SU-DHL-6 (cell line): ENCODE data around the gene ARFGAP1.

Experiments used
- H2AFZ ChIP-seq: fragments of 200-600 bp; sonication (generic); 2 replicates; pipeline ENCODE4 v1.6.1; 2014; ENCODE audit warnings: low read depth, mild to moderate bottlenecking, moderate library complexity, mixed read lengths, antibody characterized with exemption, low read length; ENCODE audit not compliant: severe bottlenecking
- H3F3A ChIP-seq: fragments of 200-600 bp; shearing (Covaris generic); 2 replicates; pipeline ENCODE4 v1.6.0; 2016; ENCODE audit warnings: antibody characterized with exemption, mild to moderate bottlenecking; ENCODE audit not compliant: insufficient read depth
- H3K27ac ChIP-seq: fragments of 200-600 bp; sonication (generic); 2 replicates; pipeline ENCODE4 v1.5.1; 2016; ENCODE audit warnings: low read depth, mild to moderate bottlenecking, low read length, moderate library complexity, mixed read lengths
- H3K27me3 ChIP-seq: fragments of 200-600 bp; sonication (generic), shearing (Covaris generic); 2 replicates; pipeline ENCODE4 v1.6.0; 2014; ENCODE audit warnings: mild to moderate bottlenecking, low read length
- H3K36me3 ChIP-seq: fragments of 200-600 bp; sonication (generic); 2 replicates; pipeline ENCODE4 v1.6.1; 2014; ENCODE audit warnings: mild to moderate bottlenecking, low read length, mixed read lengths
- H3K4me2 ChIP-seq: fragments of 300-600, 200-600 bp; shearing (Covaris generic), sonication (generic); 2 replicates; pipeline ENCODE4 v1.6.0; 2014; ENCODE audit warnings: low read length, low read depth, mild to moderate bottlenecking; ENCODE audit not compliant: poor library complexity, severe bottlenecking
- H3K4me3 ChIP-seq: fragments of 200-600 bp; sonication (generic); 2 replicates; pipeline ENCODE4 v1.5.1; 2014; ENCODE audit warnings: antibody characterized with exemption, low read length, mild to moderate bottlenecking, mixed read lengths; ENCODE audit not compliant: insufficient read depth, poor library complexity, severe bottlenecking
- H3K79me2 ChIP-seq: fragments of 200-600 bp; sonication (generic); 2 replicates; pipeline ENCODE4 v1.6.1; 2014; ENCODE audit warnings: mild to moderate bottlenecking, low read length, moderate library complexity; ENCODE audit not compliant: insufficient read depth
- H3K9ac ChIP-seq: fragments of 200-600 bp; sonication (generic); 2 replicates; pipeline ENCODE4 v1.7.0; 2014; ENCODE audit warnings: mild to moderate bottlenecking, low read length
- H3K9me2 ChIP-seq: fragments of 200-600 bp; sonication (generic); replicated peaks from 2 replicates; pipeline ENCODE4 v1.6.1; 2014; ENCODE audit warnings: low read length; ENCODE audit not compliant: insufficient read depth
- H3K9me3 ChIP-seq: fragments of 200-600 bp; sonication (generic); 2 replicates; pipeline ENCODE4 v1.6.1; 2014; ENCODE audit warnings: low read length, mixed read lengths; ENCODE audit not compliant: insufficient read depth
- H4K20me1 ChIP-seq: fragments of 200-600 bp; sonication (generic); 2 replicates; pipeline ENCODE4 v1.6.1; 2014; ENCODE audit warnings: low read depth, mild to moderate bottlenecking, antibody characterized with exemption, low read length, moderate library complexity, mixed read lengths
- EZH2phosphoT487 ChIP-seq: fragments of 200-600 bp; sonication (generic), shearing (Covaris generic); conservative IDR thresholded peaks from 2 replicates; pipeline ENCODE4 v1.6.1; 2018; ENCODE audit warnings: mild to moderate bottlenecking, antibody characterized with exemption, low read length, moderate library complexity, mixed read lengths
- TF ChIP-seq, protein P1 (sequence below): fragments of 200-600 bp; sonication (generic); IDR thresholded peaks from one replicate; pipeline ENCODE4 v1.5.1; 2017; ENCODE audit warnings: antibody characterized with exemption, mild to moderate bottlenecking, low read length, moderate library complexity; ENCODE audit not compliant: insufficient read depth, poor library complexity, severe bottlenecking

The ARFGAP1 gene

DNA sequence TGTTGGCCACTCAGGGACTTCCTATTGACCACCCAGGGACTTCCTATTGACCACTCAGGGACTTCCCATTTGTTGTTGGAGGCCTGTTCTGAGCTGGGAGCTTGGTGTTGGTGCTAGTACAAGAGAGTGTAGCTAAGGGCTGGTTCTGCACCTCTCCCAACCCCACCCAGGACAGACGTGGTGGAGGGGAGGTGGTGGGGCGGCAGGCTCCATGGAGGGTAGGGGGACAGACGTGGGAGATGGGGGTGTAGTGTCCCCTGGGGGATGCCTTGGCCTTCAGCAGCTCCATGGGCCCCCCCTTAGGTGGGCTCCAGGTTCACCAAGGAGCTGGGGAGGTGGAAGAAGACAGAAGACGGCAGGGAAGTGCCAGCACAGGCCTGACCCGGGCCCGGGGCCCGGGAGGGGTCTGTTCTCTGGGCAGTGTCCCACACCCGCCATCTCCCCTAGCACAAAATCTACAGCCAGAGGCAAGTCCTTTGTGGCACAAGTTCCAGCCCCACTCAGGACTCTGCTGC is 54.7 kb downstream of the ARFGAP1 start:
- H3K36me3 ChIP-seq, result no peaks in the 10 kb centered on the region
- no peak overlapping the region for H3K4me2 ChIP-seq
- peak overlapping the region; percentile 66 for H2AFZ ChIP-seq
- no peak overlapping the region for H3K9ac ChIP-seq
- no peaks in the 10 kb centered on the region for H3K9me2 ChIP-seq
- no peaks in the 10 kb centered on the region for H3K79me2 ChIP-seq
- H3K9me3 ChIP-seq, result no peaks in the 10 kb centered on the region
- peak overlapping the region; percentile 67 for H3K27ac ChIP-seq
- H3K27me3 ChIP-seq, result no peaks in the 10 kb centered on the region
- no peaks in the 10 kb centered on the region for H4K20me1 ChIP-seq
- TF ChIP-seq EZH2phosphoT487, result no peak
- TF ChIP-seq, protein P1, sequence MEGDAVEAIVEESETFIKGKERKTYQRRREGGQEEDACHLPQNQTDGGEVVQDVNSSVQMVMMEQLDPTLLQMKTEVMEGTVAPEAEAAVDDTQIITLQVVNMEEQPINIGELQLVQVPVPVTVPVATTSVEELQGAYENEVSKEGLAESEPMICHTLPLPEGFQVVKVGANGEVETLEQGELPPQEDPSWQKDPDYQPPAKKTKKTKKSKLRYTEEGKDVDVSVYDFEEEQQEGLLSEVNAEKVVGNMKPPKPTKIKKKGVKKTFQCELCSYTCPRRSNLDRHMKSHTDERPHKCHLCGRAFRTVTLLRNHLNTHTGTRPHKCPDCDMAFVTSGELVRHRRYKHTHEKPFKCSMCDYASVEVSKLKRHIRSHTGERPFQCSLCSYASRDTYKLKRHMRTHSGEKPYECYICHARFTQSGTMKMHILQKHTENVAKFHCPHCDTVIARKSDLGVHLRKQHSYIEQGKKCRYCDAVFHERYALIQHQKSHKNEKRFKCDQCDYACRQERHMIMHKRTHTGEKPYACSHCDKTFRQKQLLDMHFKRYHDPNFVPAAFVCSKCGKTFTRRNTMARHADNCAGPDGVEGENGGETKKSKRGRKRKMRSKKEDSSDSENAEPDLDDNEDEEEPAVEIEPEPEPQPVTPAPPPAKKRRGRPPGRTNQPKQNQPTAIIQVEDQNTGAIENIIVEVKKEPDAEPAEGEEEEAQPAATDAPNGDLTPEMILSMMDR, result no peak
- H3F3A ChIP-seq, result peaks cover 7% of the 10 kb centered on the region
- no peak overlapping the region for H3K4me3 ChIP-seq

DNA sequence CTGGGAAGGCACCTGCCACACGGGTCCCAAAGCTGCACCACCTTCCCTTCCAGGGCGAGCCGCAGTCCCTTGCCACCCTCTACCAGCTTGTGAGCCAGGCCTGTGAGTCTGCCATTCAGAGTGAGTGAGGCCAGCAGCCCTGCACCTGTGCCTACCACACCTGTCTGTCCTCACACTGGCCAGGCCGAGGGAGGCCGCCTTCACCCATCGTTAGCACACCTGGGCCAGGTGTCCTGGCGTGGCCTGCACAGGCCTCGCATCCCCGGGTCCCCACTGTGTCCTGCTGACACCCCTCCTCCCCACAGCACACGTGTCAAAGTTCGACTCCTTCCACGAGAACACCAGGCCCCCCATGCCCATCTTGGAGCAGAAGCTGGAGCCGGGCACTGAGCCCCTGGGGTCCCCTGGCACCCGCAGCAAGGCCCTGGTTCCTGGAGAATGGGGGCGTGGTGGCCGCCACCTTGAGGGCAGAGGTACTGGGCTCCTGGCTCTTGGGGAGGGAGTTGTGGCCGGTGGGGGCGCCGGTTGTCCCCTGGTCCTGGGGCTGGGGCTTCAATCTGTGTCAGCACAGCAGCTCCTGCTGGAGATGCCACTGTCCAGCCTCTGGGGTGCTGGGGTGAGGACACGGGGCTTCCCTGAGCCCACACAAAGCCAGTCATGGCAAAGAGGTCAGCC is 55.5 kb downstream of the ARFGAP1 start:
- Histone ChIP-seq H3F3A (peaks cover 7% of the 10 kb centered on the region), H3K9ac (no peak overlapping the region), H3K9me2 (no peaks in the 10 kb centered on the region), H3K27me3 (no peaks in the 10 kb centered on the region), H2AFZ (no peak overlapping the region), H3K36me3 (no peaks in the 10 kb centered on the region), H3K79me2 (no peaks in the 10 kb centered on the region), H4K20me1 (no peaks in the 10 kb centered on the region), H3K27ac (no peak overlapping the region), H3K4me2 (no peak overlapping the region), H3K4me3 (no peak overlapping the region), H3K9me3 (no peaks in the 10 kb centered on the region)
- no peak for TF ChIP-seq EZH2phosphoT487
- TF ChIP-seq, protein P1, result no peak

DNA sequence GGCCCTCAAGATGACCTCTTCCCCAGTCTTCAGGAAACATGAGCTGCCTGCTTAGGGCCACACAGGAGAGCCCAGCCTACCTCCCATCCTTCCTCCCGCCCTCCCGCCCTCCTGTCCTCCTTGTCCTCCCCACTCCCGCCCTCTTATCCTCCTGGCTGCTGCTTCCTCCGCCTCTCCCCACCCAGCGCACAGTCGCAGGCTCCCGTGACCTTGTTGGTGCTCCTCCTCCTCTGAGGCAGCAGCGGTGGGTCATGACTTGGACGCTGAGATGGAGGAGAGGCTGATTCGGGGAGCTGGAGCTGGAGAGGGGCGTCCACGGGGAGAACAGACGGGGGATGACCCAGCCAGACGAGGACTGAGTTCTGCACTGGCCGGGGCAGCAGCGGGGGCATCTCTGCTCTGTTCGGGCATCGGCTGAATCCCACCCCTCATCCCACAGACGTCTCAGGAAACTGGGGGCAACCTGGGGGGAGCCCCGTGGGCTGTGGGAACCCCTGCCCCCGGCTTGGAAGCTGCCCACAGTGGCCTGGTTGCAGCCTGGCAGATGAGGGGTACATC is 56.2 kb downstream of the ARFGAP1 start:
- Histone ChIP-seq H3K4me3 (no peak overlapping the region), H3K27ac (no peak overlapping the region), H3F3A (peaks cover 7% of the 10 kb centered on the region), H4K20me1 (no peaks in the 10 kb centered on the region), H3K36me3 (no peaks in the 10 kb centered on the region), H2AFZ (no peak overlapping the region), H3K79me2 (no peaks in the 10 kb centered on the region), H3K27me3 (no peaks in the 10 kb centered on the region), H3K9ac (no peak overlapping the region), H3K4me2 (no peak overlapping the region), H3K9me2 (no peaks in the 10 kb centered on the region), H3K9me3 (no peaks in the 10 kb centered on the region)
- no peak for TF ChIP-seq EZH2phosphoT487
- TF ChIP-seq, protein P1, result no peak
